Measurements from ENCODE around the gene EHMT1.

EHMT1 gene

DNA sequence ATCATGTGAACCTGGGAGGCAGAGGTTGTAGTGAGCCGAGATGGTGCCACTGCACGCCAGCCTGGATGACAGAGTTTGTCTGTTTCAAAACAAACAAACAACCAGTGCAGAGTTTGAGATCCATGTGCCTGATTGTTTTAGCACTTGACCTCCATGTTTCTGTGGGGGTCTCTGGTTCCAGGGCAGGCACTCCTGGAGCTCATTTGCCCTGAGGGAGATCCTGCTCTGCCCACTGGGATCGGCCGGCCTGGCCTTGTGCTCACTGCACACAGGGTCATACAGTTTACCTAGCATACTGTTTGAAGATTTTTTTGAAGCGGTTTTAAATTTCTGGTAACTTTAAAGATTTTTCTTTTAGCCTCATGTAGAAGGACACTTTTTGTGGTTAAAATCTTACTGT, 78.4 kb downstream of the EHMT1 start:
- TF ChIP-seq, protein P1, sequence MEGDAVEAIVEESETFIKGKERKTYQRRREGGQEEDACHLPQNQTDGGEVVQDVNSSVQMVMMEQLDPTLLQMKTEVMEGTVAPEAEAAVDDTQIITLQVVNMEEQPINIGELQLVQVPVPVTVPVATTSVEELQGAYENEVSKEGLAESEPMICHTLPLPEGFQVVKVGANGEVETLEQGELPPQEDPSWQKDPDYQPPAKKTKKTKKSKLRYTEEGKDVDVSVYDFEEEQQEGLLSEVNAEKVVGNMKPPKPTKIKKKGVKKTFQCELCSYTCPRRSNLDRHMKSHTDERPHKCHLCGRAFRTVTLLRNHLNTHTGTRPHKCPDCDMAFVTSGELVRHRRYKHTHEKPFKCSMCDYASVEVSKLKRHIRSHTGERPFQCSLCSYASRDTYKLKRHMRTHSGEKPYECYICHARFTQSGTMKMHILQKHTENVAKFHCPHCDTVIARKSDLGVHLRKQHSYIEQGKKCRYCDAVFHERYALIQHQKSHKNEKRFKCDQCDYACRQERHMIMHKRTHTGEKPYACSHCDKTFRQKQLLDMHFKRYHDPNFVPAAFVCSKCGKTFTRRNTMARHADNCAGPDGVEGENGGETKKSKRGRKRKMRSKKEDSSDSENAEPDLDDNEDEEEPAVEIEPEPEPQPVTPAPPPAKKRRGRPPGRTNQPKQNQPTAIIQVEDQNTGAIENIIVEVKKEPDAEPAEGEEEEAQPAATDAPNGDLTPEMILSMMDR (IDR thresholded peaks at IDR 0.05; ENCODE audit: low read depth, low read length, missing control alignments), result no peak
- in situ Hi-C loops (cut with HindIII; ENCODE audit: low sequenced_read_pairs), result no loop called here

GRCh38 chr9:137697832-137698231, 79.0 kb downstream of the EHMT1 start:
- H3K4me3 ChIP-seq (ENCODE audit: low read depth, low read length), result no peak overlapping the region
- DNase-seq (ENCODE audit: low read depth), result no peak
- TF ChIP-seq, protein P1 (IDR thresholded peaks at IDR 0.05; ENCODE audit: low read depth, low read length, missing control alignments), result no peak
- in situ Hi-C loops (cut with HindIII; ENCODE audit: low sequenced_read_pairs), result no loop called here

More for the DNA sequence above, 78.4 kb downstream of the EHMT1 start:
- DNase-seq (ENCODE audit: low read depth), result no peak
- no peak overlapping the region for H3K4me3 ChIP-seq (ENCODE audit: low read depth, low read length)

DNA sequence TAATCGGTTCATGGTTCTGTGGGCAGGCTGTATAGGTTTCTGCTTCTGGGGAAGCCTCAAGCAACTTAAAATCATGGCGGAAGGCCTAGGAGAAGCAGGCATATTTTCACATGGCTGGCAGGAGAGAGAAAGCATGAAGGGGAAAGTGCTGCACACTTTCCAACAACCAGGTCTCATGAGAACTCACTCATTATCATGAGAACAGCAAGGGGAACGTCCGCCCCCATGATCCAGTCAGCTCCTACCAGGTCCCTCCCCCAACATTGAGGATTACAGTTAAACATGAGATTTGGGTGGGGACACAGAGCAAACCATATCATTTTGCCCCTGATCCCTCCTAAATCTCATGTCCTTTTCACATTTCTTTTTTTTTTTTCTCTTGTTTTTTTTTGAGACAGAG, 82.1 kb downstream of the EHMT1 start:
- no peak for DNase-seq (ENCODE audit: low read depth)
- TF ChIP-seq, protein P1 (IDR thresholded peaks at IDR 0.05; ENCODE audit: low read depth, low read length, missing control alignments), result no peak
- in situ Hi-C loops (cut with HindIII; ENCODE audit: low sequenced_read_pairs), result no loop called here
- no peak overlapping the region for H3K4me3 ChIP-seq (ENCODE audit: low read depth, low read length)

- DNase-seq (ENCODE audit: low read depth), result no peak
- in situ Hi-C loops (cut with HindIII; ENCODE audit: low sequenced_read_pairs), result no loop called here
- no peak overlapping the region for H3K4me3 ChIP-seq (ENCODE audit: low read depth, low read length)
- TF ChIP-seq, protein P1 (IDR thresholded peaks at IDR 0.05; ENCODE audit: low read depth, low read length, missing control alignments), result no peak
These were observed 84.0 kb downstream of the EHMT1 start for GRCh38 chr9:137702615-137703379.

DNA sequence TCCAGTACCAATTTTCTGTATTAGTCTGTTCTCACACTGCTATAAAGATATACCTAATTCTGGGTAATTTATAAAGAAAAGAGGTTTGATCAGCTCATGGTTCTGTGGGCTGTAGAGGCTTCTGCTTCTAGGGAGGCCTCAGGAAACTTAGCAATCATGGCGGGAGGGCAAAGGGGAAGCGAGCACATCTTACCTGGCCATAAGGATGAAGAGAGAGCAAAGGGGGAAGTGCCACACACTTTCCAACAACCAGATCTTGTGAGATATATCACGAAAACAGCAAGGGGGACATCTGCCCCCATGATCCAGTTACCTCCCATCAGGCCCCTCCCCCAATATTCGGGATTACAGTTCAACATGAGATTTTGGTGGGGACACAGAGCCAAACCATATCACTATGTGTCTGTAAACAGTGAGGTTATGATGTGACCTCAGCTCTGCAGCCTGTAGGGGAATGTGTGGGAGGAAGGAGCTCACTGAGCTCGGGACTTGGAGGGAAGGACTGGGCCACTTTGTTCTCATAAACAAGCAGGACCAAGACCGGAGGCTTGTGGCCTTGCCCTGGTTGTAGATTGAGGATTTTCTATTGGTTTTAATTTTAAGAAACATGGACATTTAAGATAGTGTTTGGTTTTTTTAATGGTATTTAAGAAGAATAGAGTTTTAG, 85.2 kb downstream of the EHMT1 start:
- TF ChIP-seq, protein P1 (IDR thresholded peaks at IDR 0.05; ENCODE audit: low read depth, low read length, missing control alignments), result no peak
- no peak overlapping the region for H3K4me3 ChIP-seq (ENCODE audit: low read depth, low read length)
- no peak for DNase-seq (ENCODE audit: low read depth)
- in situ Hi-C loops (cut with HindIII; ENCODE audit: low sequenced_read_pairs), result no loop called here

DNA sequence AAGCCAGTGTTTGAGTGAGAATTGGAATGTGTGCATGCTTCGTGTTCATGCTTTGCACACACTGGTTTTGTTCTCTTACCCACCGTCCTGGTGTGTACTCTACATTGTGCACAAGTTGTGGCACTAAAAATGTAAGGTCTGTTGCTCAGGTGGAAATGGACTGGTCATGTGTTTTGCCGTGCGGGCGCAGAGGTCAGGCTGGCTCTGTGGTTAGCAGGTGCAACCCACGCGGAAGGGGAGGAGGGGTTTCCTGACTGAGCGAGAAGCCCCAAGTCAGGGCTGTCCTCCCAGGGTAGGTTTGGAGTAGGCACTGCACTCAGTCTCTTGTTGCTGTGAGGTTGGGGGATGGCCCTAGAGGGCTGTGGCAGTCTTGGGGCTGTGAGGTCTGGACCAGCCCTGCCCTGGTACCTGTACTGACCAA, 86.6 kb downstream of the EHMT1 start:
- TF ChIP-seq, protein P1 (IDR thresholded peaks at IDR 0.05; ENCODE audit: low read depth, low read length, missing control alignments), result no peak
- in situ Hi-C loops (cut with HindIII; ENCODE audit: low sequenced_read_pairs), result no loop called here
- H3K4me3 ChIP-seq (ENCODE audit: low read depth, low read length), result no peak overlapping the region
- DNase-seq (ENCODE audit: low read depth), result no peak

Measured in astrocyte of the cerebellum (primary cell).